NCI-H2107 (cell line): ENCODE measurements around the gene MAP4.
"Not testable (repeated sequence)": the region's sequence is repeated elsewhere in the genome, so short reads cannot be mapped to it uniquely, and the experiment has no call there.

Source experiments
- DNase-seq: peaks from one replicate; lab custom pipeline; 2025; lab: John Stamatoyannopoulos, UW

Gene MAP4

GRCh38 chr3:48015431-48016180 is 610 bp downstream of the MAP4 start:
- DNase-seq, result no peak

- DNase-seq, result no peak
Measured at GRCh38 chr3:48014358-48014757, 1.9 kb downstream of the MAP4 start.

DNA sequence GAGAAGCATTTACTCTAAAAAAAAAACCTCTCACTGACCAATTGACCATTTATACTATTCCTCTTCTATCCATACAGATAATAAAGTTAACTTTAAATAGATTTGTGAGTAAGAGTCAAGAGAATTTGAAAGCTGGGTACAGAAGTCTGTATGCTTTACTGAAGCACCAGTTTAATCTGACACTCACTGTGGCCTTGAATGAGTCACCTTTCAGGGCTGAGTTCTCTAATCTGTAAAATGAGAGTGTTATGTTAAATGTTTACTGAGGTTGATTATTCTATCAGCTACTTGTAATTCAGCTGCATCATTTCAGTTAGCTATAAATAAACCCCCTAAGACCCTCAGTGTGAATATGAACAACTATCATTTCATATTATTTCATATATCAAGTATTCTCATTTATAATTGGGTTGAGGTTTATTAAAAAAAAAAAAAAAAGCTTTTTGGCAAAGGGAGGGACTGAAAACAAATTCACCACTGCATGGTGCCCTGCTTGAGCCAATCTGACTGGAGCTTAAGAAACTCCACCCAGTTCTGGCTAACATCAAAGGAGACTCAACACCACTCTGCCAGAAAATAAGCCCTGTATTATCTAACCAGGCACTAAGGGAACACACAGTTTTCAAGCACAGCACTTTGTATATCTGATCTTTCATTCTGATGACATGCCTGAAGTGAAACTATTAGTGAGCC is 2.8 kb downstream of the MAP4 start:
- no peak for DNase-seq

DNA sequence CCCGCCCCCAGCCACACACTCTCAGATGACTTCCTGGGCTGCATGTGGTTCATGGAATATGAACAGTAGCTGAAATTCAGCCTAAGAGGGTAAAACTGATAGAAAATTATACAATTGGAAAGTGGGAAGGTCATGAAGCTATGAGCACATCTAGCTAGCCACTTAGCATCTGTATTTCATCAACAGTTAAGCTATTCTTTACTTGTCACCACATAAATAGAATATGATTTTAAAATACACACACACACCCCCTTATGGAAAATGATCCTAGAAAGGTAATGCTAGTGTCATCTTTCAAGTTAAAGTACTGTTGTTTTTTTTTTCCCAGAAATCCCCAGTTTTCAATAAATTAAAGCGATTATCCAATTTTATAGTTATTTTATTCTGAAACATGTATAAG is 3.6 kb downstream of the MAP4 start:
- no peak for DNase-seq

GRCh38 chr3:48008066-48008465 is 8.2 kb downstream of the MAP4 start:
- DNase-seq, result not testable (repeated sequence)

DNA sequence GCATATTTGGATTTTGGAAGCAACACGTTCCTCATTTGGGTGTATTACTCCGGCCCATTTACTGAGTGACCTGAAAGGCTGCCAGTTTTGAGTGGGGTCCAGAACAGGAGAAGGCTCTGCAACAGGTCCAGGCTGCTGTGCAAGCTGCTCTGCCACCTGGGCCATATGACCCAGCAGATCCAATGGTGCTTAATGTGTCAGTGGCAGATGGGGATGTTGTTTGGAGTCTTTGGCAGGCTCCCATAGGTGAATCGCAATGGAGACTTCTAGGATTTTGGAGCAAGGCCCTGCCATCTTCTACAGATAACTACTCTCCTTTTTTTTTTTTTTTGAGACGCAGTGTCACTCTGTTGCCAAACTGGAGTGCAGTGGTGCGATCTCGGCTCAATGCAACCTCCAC is 8.9 kb downstream of the MAP4 start:
- DNase-seq, result not testable (repeated sequence)

DNA sequence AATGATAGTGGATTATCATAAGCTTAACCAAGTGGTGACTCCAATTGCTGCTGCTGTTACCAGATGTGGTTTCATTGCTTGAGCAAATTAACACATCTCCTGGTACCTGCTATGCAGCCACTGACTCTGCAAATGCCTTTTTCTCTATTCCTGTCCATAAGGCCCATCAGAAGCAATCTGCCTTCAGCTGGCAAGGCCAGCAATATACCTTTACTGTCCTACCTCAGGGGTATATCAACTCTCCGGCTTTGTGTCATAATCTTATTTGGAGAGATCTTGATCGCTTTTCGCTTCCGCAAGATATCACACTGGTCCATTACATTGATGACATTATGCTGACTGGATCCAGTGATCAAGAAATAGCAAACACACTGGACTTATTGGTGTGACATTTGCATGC is 9.4 kb downstream of the MAP4 start:
- DNase-seq, result not testable (repeated sequence)

DNA sequence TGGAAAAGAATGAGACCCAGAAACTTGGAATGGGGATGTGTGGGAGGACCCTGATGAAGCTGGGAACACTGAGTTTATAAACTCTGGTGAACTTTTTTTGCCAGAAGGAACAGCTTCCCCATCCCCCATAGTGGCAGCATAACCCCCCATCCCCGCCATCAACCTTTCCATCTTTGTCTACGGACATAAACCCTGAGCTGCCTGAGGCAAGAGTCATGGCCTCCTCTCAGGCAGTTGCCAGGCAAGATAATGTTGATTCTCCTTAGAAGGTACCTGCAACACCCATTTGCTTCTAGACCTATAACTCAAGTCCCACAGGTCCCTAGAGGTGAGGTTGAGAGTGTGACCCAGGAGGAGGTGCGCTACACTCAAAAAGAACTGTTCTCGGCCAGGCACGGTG is 11.5 kb downstream of the MAP4 start:
- no peak for DNase-seq

DNA sequence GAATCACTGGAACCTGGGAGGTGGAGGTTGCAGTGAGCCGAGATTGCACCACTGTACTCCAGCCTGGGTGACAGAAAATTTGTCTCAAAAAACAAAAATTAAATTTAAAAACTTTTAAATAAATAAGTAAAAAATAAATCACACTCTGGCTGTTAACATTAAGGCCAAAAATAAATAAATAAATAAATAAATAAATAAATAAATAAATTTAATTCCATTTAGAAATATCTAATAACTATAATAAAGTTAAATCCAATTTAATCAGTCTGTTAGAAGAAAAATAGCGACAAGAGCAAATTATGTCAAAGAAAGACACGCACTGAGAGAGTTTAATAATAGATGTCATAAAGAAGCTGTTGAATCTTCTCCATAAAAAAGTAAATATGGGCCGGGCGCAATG is 13.4 kb downstream of the MAP4 start:
- DNase-seq, result no peak

DNA sequence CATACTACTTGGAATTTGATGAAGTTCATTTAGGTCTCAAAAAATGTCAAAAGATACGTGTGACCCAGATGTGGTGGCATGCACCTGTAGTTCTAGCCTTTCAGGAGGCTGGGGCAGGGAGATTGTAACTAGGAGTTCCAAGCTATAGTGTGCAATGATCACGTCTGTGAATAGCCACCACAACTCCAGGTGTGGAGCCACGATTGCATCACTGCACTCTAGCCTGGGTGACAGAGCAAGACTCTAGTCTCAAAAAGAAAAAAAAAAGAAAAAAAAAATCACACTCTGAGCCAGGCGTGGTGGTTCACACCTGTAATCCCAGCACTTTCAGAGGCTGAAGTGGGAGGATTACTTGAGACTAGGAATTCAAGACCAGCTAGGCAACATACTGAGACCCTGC is 14.2 kb downstream of the MAP4 start:
- no peak for DNase-seq

DNA sequence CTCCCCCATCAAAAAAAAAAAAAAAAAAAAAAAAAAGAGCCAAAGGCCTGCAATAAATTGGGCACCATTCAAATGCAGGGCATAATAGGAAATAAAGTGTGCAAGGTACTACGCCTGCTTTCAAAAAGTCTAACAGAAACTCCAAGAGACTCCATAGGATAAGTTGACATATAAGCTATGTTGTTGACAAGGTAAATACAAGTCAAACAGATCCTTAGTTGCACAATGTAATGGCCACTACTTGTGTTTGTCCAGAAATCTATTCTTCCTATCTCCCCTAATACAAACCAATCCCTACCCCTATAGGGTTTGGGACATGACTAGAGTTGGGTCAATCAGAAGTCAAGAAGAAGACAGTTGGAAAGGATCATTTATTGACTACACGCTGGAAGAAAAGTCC is 16.0 kb downstream of the MAP4 start:
- no peak for DNase-seq

- no peak for DNase-seq
Measured at GRCh38 chr3:47996440-47996839, 19.8 kb downstream of the MAP4 start.

GRCh38 chr3:47994180-47994579 is 22.0 kb downstream of the MAP4 start:
- no peak for DNase-seq

DNA sequence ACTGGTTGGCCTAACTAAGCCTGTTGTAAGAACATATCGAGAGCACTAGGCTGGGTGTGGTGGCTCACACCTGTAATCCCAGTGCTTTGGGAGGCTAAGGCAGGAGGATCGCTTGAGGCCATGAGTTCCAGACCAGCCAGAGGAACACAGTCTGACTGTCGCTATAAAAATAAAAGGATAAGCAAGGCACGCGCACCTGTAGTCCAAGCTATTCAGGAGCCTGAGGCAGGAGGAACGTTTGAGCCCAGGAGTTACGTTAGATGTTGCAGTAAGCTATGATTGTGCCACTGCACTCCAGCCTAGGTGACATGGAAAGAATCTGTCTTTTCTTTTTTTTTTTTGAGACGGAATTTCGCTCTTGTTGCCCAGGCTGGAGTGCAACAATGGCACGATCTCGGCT is 24.9 kb downstream of the MAP4 start:
- no peak for DNase-seq

GRCh38 chr3:47989981-47990440 is 26.2 kb downstream of the MAP4 start:
- peak; percentile 46 for DNase-seq

DNA sequence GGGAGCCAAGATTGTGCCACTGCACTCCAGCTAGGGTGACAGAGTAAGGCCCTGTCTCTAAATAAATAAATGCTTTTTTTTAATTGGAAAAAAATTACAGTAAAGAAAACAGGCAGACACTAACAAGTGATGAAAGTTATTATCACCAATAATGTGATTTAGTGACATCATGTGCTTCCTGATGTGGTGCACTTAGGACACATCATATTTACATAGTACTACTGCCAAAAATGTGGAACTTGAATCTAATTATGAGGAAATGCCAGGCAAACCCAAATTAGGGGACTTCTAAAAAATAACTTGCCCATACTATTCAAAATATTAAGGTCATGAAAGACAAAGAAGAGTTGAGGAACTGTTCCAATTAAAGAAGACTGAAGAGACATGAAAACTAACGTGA is 30.8 kb downstream of the MAP4 start:
- DNase-seq, result no peak

GRCh38 chr3:47984075-47984728 is 32.0 kb downstream of the MAP4 start:
- DNase-seq, result no peak

DNA sequence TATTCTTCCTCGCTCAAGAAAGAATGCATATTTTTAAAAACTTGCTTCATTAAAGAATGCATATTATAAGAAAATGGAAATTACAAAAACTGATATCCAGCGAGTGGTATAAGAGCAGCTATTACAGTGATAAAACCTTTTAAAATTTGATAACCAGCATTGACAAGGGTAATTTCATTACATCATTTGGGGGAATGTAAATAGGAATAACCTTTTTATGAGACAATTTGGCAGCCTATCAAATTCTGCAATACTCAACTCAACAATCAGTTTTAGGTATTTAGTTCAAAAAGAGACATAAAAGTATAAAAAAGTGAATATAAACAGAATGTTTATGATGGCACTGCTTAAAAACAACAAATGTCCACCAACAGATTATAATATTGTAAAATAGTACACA is 35.4 kb downstream of the MAP4 start:
- no peak for DNase-seq

- no peak for DNase-seq
Measured at GRCh38 chr3:47979070-47979469, 37.1 kb downstream of the MAP4 start.

- no peak for DNase-seq
Measured at GRCh38 chr3:47978386-47978785, 37.8 kb downstream of the MAP4 start.

DNA sequence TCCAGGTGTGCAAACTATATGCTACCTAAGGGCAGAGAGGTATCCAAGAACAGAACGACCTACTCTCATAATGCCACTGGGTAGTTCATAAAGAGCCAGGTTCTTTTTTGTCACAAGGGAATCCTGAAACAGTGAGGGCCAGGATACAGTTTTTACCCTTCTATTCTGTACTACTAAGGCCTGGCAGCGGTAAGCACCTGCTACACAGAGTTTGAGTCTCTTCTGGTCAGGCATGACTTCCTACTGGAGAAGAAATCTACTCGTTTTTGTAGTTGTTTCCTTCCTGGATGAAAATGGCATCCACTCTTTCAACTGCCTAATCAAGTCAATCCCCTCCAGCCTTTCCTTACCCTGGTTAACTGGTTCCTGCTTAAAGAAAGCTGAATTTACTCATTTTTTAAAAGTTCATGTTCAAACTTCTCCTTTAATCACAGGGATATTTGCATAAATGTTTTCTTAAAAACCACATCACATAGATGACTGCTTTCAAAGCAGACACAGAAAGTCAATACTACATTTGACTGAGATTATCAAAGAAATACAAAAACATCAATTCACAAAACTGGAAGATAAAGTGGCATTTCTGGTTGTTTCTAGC is 40.0 kb downstream of the MAP4 start:
- DNase-seq, result no peak

GRCh38 chr3:47974974-47975470 is 41.2 kb downstream of the MAP4 start:
- DNase-seq, result no peak

GRCh38 chr3:47971081-47971480 is 45.1 kb downstream of the MAP4 start:
- DNase-seq, result no peak
